T-helper 1 cell treated with Interleukin-12 subunit alpha and Interleukin-12 subunit beta and Interleukin-4 antibody, amounts not matched to agents 30 ng/mL and 1 ng/mL, for 36 hours (primary cell): ENCODE data around the gene FFAR3. TPM values are rescaled to one million over a fixed set of nuclear protein-coding genes. Genes with fewer than 3 reads are reported as not detected.

ENCODE experiments used
- intact Hi-C: fragments of 100-400 bp; cut with micrococcal nuclease; formaldehyde crosslinking; loops from one replicate; pipeline ENCODE4 v1.15.1; 2024
- total RNA-seq: library from RNA; stranded (reverse); gene quantifications from 2 replicates; pipeline ENCODE4 v1.2.3, GENCODE V29; 2022

FFAR3 gene
- total RNA-seq, 1 donor from 2014 or later = 0.25 TPM

GRCh38 chr19:35330475-35330874, 27.8 kb upstream of the FFAR3 start:
- intact Hi-C loops = no loop called here

DNA sequence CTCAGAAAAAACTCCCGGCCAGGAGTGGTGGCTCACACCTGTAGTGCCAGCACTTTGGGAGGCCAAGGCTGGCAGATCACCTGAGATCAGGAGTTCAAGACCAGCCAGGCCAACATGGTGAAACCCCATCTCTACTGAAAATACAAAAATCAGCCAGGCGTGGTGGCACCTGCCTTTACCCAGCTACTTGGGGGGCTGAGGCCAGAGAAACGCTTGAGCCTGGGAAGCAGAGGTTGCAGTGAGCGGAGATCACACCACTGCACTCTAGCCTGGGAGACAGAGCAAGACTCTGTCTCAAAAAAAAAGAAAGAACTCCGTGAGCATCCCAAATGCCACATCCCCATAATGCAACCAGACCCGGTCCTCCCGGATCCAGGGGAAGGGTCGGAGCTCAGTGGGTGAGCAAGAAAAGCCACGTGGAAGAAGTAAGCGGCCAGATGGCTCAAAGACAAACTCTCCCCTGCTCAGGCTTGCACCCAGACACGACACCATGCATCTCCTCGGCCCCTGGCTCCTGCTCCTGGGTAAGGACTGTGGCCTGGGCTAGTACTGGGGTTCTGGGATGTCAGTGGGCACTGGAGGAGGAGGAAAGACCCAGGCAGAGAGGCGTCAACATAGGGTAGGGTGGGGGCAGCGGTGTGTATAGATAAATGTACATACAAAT, 26.6 kb upstream of the FFAR3 start:
- intact Hi-C loops = no loop called here

DNA sequence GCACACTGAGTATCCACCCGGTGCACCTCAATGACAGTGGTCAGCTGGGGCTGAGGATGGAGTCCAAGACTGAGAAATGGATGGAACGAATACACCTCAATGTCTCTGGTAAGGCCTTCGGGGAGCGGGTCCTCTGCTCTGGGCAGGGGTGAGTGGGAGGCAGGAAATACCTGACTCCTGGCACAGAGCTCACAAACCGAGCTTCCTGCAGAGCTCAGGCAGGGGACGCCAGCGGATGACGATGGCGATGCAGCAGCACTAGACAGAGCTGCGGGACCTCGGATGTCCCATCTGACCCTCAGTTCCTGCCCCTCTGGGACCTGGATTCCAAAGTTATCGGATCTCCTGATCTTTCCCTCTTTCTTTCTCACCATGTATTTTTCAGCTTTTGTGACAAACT, 25.4 kb upstream of the FFAR3 start:
- intact Hi-C loops = no loop called here

DNA sequence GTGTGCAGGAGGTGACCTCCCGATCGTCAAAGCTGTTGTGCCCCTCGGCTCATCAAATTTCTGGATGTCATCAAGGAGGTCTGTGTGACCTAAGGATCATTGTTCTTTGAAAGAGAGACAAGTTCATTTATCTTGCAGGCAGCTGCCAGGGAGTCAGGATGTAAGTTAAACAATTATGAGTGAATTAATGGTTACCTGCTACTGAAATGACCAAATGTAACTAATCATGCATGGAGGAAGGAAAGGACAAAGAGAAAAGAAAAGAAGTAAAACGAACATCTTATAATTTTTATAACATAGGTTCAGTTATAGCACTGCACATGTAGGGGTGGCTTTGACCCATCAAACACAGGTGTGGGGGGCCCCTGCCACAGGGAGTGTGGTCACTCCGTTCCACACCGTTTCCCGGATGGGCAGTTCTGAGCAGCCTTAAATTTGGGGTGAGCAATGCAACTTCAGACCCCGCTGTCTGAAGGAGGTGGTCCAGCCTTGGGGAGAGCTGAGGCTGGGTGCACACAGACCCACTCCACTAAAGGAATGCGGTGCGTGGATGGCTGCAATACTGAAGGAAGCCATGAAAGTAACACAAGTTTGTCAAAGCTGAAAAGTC, 24.0 kb upstream of the FFAR3 start:
- intact Hi-C loops = no loop called here

- intact Hi-C loops = no loop called here
Observed at GRCh38 chr19:35336166-35336955, 21.9 kb upstream of the FFAR3 start.

DNA sequence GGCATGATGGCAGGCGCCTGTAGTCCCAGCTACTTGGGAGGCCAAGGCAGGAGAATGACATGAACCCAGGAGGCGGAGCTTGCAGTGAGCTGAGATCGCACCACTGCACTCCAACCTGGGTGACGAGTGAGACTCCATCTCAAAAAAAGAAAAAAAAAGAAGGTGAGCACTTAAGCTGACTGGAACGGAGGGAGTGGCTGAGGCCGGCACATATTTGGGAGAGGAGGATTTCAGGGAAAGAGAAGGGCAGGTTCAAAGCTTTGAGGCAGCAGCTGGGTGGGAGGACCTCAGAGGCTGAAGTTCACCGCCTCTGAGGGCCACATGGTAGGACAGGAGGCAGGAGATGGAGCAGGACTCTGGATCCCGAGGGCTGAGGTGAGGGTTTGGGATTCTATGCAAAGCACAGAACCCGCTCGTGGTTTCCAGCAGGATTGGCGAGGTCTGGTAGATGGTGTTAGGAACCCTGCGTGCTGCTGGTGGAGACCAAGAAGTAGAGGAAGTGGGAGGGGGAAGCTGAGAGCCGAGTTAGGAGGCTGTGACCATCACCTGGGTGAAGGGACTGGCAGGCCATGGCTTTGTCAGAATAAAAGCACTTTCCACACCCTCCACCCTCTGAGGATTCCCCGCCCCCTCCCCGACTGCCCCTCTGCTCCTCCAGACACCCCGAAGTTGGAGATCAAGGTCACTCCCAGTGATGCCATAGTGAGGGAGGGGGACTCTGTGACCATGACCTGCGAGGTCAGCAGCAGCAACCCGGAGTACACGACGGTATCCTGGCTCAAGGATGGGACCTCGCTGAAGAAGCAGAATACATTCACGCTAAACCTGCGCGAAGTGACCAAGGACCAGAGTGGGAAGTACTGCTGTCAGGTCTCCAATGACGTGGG, 20.9 kb upstream of the FFAR3 start:
- intact Hi-C loops = no loop called here

GRCh38 chr19:35337984-35338296, 20.3 kb upstream of the FFAR3 start:
- intact Hi-C loops = no loop called here

GRCh38 chr19:35340431-35340830, 17.8 kb upstream of the FFAR3 start:
- intact Hi-C loops = no loop called here

DNA sequence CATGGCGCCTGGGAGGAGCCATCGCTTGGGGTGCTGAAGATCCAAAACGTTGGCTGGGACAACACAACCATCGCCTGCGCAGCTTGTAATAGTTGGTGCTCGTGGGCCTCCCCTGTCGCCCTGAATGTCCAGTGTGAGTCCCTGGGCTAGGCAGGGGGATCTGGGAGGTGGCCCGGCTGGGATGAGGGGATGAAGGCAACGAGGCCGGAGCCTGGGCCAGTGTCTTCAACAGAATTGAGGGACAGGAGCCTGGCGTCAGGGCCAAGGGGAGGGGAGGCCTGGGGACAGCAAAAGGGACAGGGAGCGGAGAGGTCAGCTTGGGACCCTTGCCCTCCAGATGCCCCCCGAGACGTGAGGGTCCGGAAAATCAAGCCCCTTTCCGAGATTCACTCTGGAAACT, 17.3 kb upstream of the FFAR3 start:
- intact Hi-C loops = no loop called here

- intact Hi-C loops = no loop called here
Observed at GRCh38 chr19:35341565-35342225, 16.6 kb upstream of the FFAR3 start.

- intact Hi-C loops = no loop called here
Observed at GRCh38 chr19:35342430-35342829, 15.8 kb upstream of the FFAR3 start.

DNA sequence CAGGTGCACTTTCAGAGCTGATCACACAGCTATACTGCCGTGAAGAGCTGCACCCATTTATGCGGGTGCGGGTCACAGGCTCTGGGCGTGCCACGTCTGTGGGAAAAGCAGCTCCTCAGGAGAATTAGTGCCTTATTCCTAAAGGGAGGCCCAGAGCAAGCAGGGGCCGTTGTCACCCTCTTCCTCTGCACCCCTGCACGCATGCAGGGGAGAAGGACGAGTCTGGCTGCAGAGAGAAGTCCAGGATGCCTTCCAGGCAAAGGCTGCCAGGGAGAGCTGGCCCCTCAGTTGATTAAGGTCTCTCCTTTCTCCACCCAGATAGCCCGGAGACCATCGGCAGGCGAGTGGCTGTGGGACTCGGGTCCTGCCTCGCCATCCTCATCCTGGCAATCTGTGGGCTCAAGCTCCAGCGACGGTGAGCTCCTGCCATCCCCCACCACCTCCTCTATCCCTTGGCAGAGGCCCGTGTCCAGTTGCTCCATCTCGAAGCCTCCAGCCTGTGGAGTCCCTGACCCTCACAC, 13.7 kb upstream of the FFAR3 start:
- intact Hi-C loops = no loop called here

GRCh38 chr19:35345671-35346111, 12.6 kb upstream of the FFAR3 start:
- intact Hi-C loops = no loop called here

- intact Hi-C loops = loop anchor here (1.0 kb wide), 3 partner anchors 77 to 135 kb away; no protein-coding TSS in a partner anchor
Observed at GRCh38 chr19:35346193-35347052, 11.8 kb upstream of the FFAR3 start.

DNA sequence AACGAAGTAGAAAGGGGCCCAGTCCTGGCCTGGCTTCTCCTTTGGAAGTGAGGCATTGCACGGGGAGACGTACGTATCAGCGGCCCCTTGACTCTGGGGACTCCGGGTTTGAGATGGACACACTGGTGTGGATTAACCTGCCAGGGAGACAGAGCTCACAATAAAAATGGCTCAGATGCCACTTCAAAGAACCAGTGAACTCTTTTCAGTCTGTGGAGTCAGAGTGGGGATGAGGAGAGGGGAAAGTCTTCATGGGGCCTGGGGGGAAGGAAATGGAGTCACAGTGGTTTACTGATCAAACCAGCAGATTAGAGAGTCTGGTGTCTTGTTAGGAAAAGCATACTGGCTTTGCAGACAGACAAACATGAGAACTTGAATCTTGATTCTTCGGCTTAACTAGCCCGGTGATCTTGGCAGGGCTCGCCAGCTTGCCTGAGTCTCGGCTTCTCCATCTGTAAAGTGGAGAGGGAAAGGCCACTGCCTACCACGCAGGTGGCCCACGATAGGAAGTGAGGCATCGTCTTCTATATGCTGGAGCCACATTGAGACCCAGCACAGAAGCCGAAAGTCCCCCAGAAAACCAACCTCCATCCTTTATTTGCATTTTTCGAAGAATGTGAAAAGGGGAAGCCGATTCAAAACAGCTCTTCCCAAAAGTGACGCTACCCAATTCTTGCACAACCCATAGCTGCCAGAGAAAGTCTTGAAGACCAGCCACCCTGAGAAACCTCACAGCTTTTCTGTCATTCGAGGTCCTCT, 10.9 kb upstream of the FFAR3 start, which contains the start of gene FFAR1:
TSS of gene FFAR1 (plus strand) at position 732 of the 759 bp plus-strand sequence. CDS start 3,650 bp downstream, outside the sequence.
- intact Hi-C loops = loop anchor here (1.0 kb wide), 3 partner anchors 78 to 136 kb away; no protein-coding TSS in a partner anchor

GRCh38 chr19:35347930-35348298, 10.3 kb upstream of the FFAR3 start:
- intact Hi-C loops = loop anchor here (1.0 kb wide), 3 partner anchors 79 to 137 kb away; no protein-coding TSS in a partner anchor

DNA sequence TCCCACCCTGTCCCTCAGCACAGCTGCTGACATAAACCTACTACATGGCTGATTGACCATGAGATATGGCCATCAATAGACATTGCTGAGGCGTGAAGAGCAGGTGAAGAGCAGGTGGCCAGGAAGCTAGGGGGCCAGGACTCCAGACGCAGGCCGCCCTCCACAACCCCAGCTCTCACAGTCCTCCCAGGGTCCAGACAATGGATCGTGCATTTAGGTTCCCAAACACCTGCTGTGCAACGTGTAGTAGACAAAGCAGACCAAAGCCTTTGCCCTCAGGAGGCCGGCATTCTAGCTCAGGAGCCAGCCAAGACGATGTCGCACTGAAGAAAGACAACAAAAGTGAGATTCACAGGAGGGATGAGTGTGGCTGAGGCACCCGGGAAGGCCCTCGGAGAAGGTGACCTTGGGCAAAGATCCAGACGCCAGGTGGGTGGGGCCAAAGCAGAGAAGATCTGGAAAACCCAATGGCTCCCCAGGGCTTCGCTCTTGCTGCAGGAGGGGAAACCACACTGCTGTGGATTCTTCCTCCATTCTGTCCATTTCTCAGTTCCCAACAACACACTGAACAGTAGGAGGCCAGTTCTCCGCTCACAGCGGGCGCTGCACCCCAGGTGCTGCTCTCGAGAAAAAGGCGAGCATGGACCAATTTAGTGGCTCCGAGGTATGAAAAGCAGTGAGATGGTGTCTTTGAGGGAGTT, 9.2 kb upstream of the FFAR3 start:
- intact Hi-C loops = no loop called here
